OCI-LY7 (cell line): Measurements from ENCODE around the gene PLPPR3. TPM values are rescaled to one million over a fixed set of nuclear protein-coding genes. Genes with fewer than 3 reads are reported as not detected.

Source experiments
- BruUV-seq: library from RNA; stranded (reverse); fragments of 400-500 nt; replicated peaks from 2 replicates; lab custom pipeline; 2021; lab: Mats Ljungman, UMichigan
- CTCF ChIA-PET: fragments of 300-600 bp; sonication (Branson Sonifier 250); formaldehyde crosslinking; loops from one replicate; lab custom pipeline; 2022; ENCODE audit warnings: antibody characterized with exemption; ENCODE audit not compliant: unreplicated experiment; lab: Charles Lee
- POLR2A ChIA-PET: fragments of 300-600 bp; sonication (Branson Sonifier 250); formaldehyde crosslinking; loops from one replicate; lab custom pipeline; 2022; ENCODE audit warnings: antibody characterized with exemption; lab: Charles Lee
- DNase-seq: peaks from one replicate; pipeline ENCODE4 v3.0.0-alpha.2; 2015; ENCODE audit warnings: low spot score
- H2AFZ ChIP-seq: fragments of 200-600 bp; sonication (generic), shearing (Covaris generic); 2 replicates; pipeline ENCODE4 v1.6.1; 2014; ENCODE audit warnings: mild to moderate bottlenecking, antibody characterized with exemption, low read length, moderate library complexity
- H3K27ac ChIP-seq: fragments of 200-600 bp; sonication (generic); 2 replicates; pipeline ENCODE4 v1.5.1; 2014; ENCODE audit warnings: mixed run types, low read depth, mild to moderate bottlenecking, moderate library complexity, low read length, inconsistent platforms; ENCODE audit not compliant: poor library complexity, severe bottlenecking
- H3K36me3 ChIP-seq: fragments of 200-600 bp; sonication (generic); 2 replicates; pipeline ENCODE4 v1.6.1; 2014; ENCODE audit warnings: mild to moderate bottlenecking, antibody characterized with exemption, low read length, moderate library complexity, mixed read lengths; ENCODE audit not compliant: insufficient read depth
- H3K4me1 ChIP-seq: fragments of 200-600 bp; sonication (generic); 2 replicates; pipeline ENCODE4 v1.5.1; 2014; ENCODE audit warnings: mild to moderate bottlenecking, low read length; ENCODE audit not compliant: insufficient read depth, poor library complexity, severe bottlenecking
- H3K4me2 ChIP-seq: fragments of 200-600 bp; sonication (generic); 2 replicates; pipeline ENCODE4 v1.6.1; 2014; ENCODE audit warnings: mild to moderate bottlenecking, low read length
- H3K4me3 ChIP-seq: fragments of 200-600 bp; sonication (generic); 2 replicates; pipeline ENCODE4 v1.5.1; 2014; ENCODE audit warnings: mild to moderate bottlenecking, low read depth, low read length; ENCODE audit not compliant: poor library complexity, severe bottlenecking
- H3K79me2 ChIP-seq: fragments of 200-600 bp; sonication (generic); 2 replicates; pipeline ENCODE4 v1.6.1; 2016; ENCODE audit warnings: low read depth, mild to moderate bottlenecking, low read length, moderate library complexity, mixed read lengths; ENCODE audit not compliant: insufficient read depth
- H3K9me2 ChIP-seq: fragments of 200-600 bp; sonication (generic); 2 replicates; pipeline ENCODE4 v1.6.1; 2016; ENCODE audit warnings: mild to moderate bottlenecking, low read length, mixed read lengths; ENCODE audit not compliant: insufficient read depth
- H3K9me3 ChIP-seq: fragments of 200-600 bp; sonication (generic); 2 replicates; pipeline ENCODE4 v1.6.1; 2014; ENCODE audit warnings: mild to moderate bottlenecking, mixed run types, low read length, mixed read lengths
- H4K20me1 ChIP-seq: fragments of 200-600 bp; sonication (generic); 2 replicates; pipeline ENCODE4 v1.6.1; 2014; ENCODE audit warnings: mild to moderate bottlenecking, antibody characterized with exemption, low read length, moderate library complexity, mixed read lengths; ENCODE audit not compliant: insufficient read depth
- EZH2phosphoT487 ChIP-seq: fragments of 200-600 bp; sonication (generic); IDR thresholded peaks from 2 replicates; pipeline ENCODE4 v1.6.1; 2018; ENCODE audit warnings: low read depth, borderline replicate concordance, mild to moderate bottlenecking, mixed run types, antibody characterized with exemption, low read length, moderate library complexity, mixed read lengths
- intact Hi-C: fragments of 100-400 bp; cut with micrococcal nuclease; formaldehyde crosslinking; loops from one replicate; pipeline ENCODE4 v1.10.0; 2022; ENCODE audit not compliant: unreplicated experiment
- total RNA-seq, 2 experiments: library from RNA; depleted of rRNA in 1 of 2; stranded (reverse); fragments of >200 nt in 1 of 2; shearing (Covaris generic) in 1 of 2; gene quantifications; 2 replicates each; pipeline ENCODE4 v1.2.3, GENCODE V29; 2014 to 2022
- TF ChIP-seq, protein P1 (sequence below): fragments of 200-600 bp; sonication (generic); conservative IDR thresholded peaks from 2 replicates; pipeline ENCODE4 v1.5.1; 2014; ENCODE audit warnings: mild to moderate bottlenecking, antibody characterized with exemption, low read length, moderate library complexity, mixed read lengths

Gene PLPPR3
- total RNA-seq, 2 experiments from 2014 or later = not detected

DNA sequence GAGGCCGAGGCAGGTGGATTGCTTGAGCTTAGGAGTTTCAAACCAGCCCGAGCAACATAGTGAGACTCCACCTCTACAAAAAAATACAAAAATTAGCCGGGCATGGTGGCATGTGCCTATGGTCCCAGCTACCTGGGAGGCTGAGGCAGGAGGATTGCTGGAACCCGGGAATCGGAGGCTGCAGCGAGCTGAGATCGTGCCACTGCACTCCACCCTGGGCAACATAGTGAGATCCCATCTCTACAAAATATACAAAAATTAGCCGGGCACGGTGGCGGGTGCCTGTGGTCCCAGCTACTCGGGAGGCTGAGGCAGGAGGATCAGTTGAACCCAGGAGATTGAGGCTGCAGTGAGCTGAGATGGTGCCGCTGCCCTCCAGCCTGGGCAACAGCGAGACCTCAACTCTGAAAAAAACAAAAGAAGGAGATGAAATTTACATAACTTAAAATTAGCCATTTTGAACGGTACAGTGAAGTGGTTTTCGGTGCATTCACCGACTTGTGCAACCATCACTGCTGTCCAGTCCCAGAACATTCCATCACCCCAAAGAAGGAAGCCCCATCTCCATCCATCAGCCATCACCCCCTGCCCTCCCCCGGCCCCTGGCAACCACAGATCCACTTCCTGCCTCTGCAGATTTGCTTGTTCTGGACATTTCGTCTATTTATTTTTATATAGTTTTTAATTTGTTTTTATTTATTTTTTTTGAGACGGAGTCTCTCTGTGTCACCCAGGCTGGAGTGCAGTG, 4.3 kb upstream of the PLPPR3 start:
- intact Hi-C loops = no loop called here
- no peaks in the 10 kb centered on the region for H3K9me2 ChIP-seq
- no peaks in the 10 kb centered on the region for H3K4me1 ChIP-seq
- ChIA-PET CTCF (no interaction called here), POLR2A (no interaction called here)
- no TSS peak for BruUV-seq
- DNase-seq = no peak
- no peaks in the 10 kb centered on the region for H3K9me3 ChIP-seq
- H3K36me3 ChIP-seq = no peaks in the 10 kb centered on the region
- TF ChIP-seq EZH2phosphoT487 = no peak
- TF ChIP-seq, protein P1, sequence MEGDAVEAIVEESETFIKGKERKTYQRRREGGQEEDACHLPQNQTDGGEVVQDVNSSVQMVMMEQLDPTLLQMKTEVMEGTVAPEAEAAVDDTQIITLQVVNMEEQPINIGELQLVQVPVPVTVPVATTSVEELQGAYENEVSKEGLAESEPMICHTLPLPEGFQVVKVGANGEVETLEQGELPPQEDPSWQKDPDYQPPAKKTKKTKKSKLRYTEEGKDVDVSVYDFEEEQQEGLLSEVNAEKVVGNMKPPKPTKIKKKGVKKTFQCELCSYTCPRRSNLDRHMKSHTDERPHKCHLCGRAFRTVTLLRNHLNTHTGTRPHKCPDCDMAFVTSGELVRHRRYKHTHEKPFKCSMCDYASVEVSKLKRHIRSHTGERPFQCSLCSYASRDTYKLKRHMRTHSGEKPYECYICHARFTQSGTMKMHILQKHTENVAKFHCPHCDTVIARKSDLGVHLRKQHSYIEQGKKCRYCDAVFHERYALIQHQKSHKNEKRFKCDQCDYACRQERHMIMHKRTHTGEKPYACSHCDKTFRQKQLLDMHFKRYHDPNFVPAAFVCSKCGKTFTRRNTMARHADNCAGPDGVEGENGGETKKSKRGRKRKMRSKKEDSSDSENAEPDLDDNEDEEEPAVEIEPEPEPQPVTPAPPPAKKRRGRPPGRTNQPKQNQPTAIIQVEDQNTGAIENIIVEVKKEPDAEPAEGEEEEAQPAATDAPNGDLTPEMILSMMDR = no peak
- H2AFZ ChIP-seq = no peak overlapping the region
- H3K79me2 ChIP-seq = no peaks in the 10 kb centered on the region
- no peak overlapping the region for H3K4me2 ChIP-seq
- no peak overlapping the region for H3K4me3 ChIP-seq
- no peaks in the 10 kb centered on the region for H4K20me1 ChIP-seq
- H3K27ac ChIP-seq = no peak overlapping the region

DNA sequence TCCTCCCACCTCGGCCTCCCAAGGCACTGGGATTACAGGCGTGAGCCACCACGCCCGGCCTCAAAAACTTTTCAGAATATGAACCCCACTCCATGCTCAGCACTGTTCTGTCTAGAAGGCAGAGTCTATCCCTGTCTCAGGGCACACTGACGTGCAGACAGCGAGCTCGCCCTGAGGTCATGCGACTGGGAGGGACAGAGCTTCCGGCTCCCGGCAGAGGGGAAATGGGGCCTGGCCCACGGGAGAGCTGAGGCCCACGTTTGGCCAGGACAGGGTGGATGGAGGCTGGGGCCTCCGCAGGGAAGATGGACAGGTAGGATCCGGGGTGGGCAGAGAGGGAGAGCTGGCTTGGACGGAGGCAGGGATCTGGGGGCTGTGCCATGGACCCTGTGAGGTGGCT, 3.1 kb upstream of the PLPPR3 start:
- DNase-seq = no peak
- TF ChIP-seq, protein P1 = no peak
- TF ChIP-seq EZH2phosphoT487 = no peak
- Histone ChIP-seq H3K9me2 (no peaks in the 10 kb centered on the region), H4K20me1 (no peaks in the 10 kb centered on the region), H3K9me3 (no peaks in the 10 kb centered on the region), H2AFZ (no peak overlapping the region), H3K4me3 (no peak overlapping the region), H3K79me2 (no peaks in the 10 kb centered on the region), H3K4me2 (no peak overlapping the region), H3K36me3 (no peaks in the 10 kb centered on the region), H3K27ac (no peak overlapping the region), H3K4me1 (no peaks in the 10 kb centered on the region)
- POLR2A ChIA-PET = no interaction called here
- no TSS peak for BruUV-seq
- intact Hi-C loops = no loop called here
- CTCF ChIA-PET = no interaction called here

DNA sequence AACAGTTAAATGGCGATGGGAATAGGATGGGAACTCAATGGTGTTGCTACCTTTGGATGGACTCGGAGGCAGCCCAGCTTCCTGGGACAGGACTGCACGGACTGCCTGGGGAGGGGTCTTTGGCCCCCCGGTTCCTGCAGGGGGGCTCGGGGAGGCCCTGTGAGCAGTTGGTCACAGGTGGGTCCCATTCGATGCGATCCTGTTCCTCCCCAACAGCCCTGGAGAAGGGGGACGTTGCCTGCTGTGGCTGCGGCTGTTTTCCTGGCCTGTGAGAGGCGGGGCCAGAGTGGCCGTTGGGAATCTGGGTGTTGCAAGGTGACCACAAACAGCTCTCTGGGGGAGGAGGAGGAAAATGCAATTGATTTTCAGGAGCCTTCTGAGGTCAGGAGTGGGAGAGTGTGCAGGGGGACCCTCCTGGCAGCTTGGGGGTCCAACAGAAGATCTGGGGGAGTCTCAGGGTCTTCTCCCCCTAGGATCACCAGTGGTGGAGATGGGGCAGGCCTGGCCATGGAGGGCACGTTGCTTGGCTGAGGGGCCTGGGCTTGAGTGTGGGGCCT, 1.9 kb upstream of the PLPPR3 start:
- no TSS peak for BruUV-seq
- Histone ChIP-seq H3K4me3 (no peak overlapping the region), H3K9me3 (no peaks in the 10 kb centered on the region)

More for the DNA sequence above, 1.9 kb upstream of the PLPPR3 start:
- POLR2A ChIA-PET = no interaction called here
- H3K36me3 ChIP-seq = no peaks in the 10 kb centered on the region
- H3K9me2 ChIP-seq = no peaks in the 10 kb centered on the region
- intact Hi-C loops = no loop called here
- TF ChIP-seq, protein P1 = no peak
- no peak for TF ChIP-seq EZH2phosphoT487
- H2AFZ ChIP-seq = no peak overlapping the region
- no peak for DNase-seq
- no peak overlapping the region for H3K4me2 ChIP-seq
- no peaks in the 10 kb centered on the region for H3K79me2 ChIP-seq
- no peak overlapping the region for H3K27ac ChIP-seq
- CTCF ChIA-PET = no interaction called here
- no peaks in the 10 kb centered on the region for H4K20me1 ChIP-seq
- no peaks in the 10 kb centered on the region for H3K4me1 ChIP-seq
